GM11168 (cell line): ENCODE measurements around the gene FOXM1.
"Not testable (repeated sequence)": the region's sequence is repeated elsewhere in the genome, so short reads cannot be mapped to it uniquely, and the experiment has no call there.

ENCODE experiments used
- in situ Hi-C: fragments of 300-500 bp; cut with MboI; formaldehyde crosslinking; loops from one replicate; pipeline ENCODE4 v1.12.0; 2022; ENCODE audit warnings: low sequenced_read_pairs; ENCODE audit not compliant: unreplicated experiment

Gene FOXM1

DNA sequence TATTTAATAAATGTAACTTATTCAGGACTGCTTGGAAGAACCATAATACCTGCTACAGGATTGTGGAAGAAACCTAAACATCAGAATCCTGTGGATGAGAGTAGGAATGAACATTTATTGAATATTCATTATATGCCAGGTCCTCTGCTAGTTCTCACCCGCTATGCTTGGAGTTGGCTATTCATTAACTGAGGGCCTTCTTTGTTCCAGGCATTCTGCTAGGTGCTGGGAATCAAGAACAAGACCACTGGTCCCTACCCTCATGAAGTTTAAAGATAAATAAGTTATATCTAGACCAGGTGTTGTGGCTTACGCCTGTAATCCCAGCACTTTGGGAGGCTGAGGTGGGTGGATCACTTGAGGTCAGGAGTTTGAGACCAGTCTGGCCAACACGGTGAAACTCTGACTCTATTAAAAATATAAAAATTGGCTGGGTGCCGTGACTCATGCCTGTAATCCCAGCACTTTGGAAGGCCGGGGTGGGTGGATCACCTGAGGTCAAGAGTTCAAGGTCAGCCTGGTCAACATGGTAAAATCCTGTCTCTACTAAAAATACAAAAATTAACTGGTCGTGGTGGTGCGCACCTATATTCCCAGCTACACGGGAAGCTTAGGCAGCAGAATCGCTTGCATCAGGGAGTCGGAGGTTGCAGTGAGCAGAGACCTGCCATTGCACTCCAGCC, 9.9 kb upstream of the FOXM1 start:
- in situ Hi-C loops: loop anchor here (10.0 kb wide), 1 partner anchor 148 kb away; no protein-coding TSS in a partner anchor

DNA sequence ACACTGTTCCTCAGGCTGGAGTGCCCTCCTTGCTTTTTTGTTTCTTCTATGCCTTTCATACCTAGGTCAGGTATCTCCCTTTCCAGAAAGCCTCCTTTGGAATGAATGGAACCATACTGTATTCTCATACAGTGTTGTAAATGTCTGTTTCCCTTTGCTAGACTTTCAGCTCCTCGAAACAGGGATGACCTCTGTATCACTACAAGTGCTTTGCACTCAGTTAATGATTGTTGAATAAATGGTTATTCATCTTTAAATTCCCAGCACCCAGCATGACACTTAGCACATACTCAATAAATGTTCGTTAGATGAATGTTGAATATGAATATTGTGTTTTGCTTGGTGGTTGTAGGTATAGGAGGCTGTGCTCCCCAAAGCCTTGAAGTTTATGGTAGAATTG, 7.8 kb upstream of the FOXM1 start:
- in situ Hi-C loops: loop anchor here (10.0 kb wide), 1 partner anchor 150 kb away; no protein-coding TSS in a partner anchor

DNA sequence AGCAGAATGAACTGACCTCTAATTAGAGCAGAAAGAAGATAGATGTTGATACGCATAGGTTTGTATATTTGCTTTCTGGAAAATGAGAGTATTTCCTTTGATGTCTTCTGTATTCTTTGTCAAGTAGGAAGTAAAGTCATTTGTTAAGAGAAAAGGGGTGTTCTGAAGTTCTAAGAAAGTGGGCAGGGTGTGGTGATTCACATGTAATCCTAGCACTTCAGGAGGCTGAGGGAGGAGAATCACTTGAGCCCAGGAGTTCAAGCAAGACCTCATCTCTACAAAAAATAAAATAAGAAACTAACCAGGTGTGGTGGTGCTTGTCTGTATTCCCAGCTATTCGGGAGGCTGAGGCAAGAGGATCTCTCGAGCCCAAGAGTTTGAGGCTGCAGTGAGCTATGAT, 2.9 kb upstream of the FOXM1 start:
- in situ Hi-C loops: loop anchor here (10.0 kb wide), 1 partner anchor 155 kb away; no protein-coding TSS in a partner anchor

DNA sequence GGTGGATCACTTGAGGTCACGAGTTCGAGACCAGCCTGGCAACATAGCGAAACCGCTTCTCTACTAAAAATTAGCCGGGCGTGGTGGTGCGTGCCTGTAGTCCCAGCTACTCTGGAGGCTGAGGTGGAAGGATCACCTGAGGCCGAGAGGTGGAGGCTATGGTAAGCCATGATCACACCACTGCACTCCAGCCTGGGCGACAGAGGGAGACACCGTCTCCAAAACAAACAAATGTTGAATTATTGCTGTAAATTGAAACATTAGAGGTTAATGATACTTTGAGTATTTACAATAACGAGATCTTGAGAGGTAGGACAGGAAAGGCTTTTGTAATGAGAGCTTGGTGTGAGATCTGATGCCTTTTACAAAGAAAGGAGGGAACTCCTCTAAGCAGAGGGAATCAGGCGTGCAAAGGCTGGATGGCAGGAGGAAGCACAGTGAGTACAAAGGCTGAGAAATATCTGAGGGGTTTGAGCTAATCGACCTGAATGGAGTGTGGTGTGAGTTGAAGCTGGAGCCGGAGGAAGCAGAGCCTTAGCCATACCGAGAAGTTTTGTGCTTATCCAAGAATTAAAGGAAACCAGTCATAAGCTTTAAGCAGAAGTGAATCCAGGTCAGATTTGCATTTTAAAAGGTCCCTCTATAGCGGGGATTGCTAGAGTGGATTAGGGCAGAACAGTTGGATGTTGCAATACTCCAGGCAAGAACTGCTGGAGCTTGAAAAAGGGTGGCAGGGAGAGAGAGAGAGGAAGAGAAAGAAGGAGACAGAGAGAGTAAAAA, 1.2 kb upstream of the FOXM1 start:
- in situ Hi-C loops: no loop called here

DNA sequence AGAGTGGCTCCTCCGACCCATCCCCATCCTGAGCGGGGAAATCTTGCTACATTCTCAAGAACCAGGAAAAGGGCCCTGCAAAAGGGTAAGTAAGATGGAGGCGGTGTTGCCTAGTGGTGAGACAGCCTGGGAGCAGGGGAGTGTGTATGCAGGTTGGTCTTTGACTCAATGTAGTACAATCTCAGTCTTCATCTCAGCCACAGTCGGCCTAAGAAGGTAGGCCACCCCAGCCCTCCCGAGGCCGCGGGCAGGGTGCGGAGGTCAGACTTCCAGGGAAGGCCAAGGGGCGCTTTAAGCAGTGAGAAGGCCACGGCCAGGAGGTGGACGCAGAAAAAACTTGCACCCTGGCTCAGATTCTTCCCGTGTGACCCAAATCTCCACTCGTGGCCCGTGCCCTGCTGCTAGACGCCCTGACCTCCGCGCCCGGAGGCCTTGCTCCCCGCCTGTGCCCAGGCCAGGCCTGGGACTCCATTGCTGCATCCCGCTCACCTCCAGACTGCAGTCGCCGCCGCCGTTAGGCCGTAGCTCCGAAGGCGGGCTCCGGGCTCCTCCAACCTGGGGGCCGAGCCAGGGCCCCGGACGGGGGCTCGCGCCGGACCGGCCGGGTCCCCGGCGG, 435 bp downstream of the FOXM1 start:
- in situ Hi-C loops: no loop called here

DNA sequence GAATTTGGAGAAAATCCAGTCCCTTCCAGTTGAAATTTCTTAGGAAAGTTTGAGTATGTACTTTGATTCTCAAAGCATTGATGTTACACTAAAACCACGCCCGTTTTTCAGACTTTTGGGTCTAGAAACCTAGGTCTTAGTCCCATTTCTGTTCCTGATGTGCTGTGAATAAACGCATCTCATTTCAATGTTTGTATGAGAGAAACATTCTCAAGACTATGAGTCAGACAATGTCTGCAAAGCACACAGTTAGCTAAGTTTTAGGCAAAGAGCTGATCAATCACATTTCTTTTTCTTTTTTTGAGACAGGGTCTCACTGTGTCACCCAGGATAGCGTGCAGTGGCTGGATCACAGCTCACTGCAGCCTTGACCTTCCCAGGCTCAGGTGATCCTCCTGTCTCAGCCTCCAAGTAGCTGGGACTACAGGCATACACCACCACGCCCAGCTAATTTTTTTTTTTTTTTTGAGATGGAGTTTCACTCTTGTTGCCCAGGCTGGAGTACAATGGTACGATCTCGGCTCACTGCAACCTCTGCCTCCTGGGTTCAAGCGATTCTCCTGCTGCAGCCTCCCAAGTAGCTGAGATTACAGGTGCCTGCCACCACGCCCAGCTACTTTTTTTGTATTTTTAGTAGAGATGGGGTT, 7.9 kb downstream of the FOXM1 start:
- in situ Hi-C loops: not testable (repeated sequence)

DNA sequence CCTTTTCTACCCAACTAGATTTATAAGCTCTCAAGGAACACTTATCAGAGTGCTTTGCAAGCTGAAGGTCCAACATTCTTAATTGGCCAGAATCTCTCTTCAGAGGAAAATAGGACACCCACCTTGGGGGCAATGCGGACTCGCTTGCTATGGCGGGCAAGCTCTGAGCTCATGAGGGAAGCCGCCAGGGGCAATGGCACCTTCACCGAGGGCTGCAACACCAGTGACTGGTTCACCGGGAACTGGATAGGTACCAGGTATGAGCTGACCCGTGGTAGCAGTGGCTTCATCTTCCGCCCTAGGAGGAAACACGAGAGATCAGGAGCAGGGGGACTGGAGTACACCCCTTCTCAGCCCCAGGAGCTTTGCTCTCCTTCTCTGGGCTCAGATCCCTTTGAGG, 12.8 kb downstream of the FOXM1 start:
- in situ Hi-C loops: no loop called here

DNA sequence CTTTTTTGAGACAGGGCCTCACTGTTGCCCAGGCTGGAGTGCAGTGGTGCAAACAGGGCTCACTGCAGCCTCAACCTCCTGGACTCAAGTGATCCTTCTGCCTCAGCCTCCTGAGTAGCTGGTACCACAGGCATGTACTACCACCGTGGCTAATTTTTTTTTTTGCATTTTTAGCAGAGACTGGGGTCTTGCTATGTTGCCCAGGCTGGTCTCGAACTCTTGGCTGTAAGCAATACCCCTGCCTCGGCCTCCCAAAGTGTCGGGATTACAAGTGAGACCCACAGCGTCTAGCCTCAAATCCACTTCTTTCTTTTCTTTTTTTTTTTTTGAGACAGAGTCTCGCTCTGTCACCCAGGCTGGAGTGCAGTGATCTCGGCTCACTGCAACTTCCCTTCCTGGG, 13.6 kb downstream of the FOXM1 start:
- in situ Hi-C loops: not testable (repeated sequence)

DNA sequence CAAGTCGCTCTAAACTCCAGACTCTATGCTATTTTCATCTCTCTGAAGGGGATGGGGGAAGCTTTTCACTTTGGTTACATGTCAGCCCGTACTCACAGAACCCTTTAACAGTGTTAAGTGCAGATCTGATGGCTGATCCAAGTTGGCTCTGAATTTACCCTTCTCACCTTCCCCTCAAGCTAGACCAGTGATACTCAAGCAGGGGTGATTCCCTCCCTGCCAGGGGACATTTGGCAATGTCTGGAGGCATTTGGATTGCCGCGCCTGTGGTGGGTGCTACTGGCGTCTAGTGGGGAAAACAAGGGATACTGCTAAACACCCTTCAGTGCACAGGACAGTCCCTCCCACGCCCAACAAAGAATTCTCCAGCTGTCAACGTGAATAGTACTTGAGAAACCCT, 14.1 kb downstream of the FOXM1 start:
- in situ Hi-C loops: no loop called here

DNA sequence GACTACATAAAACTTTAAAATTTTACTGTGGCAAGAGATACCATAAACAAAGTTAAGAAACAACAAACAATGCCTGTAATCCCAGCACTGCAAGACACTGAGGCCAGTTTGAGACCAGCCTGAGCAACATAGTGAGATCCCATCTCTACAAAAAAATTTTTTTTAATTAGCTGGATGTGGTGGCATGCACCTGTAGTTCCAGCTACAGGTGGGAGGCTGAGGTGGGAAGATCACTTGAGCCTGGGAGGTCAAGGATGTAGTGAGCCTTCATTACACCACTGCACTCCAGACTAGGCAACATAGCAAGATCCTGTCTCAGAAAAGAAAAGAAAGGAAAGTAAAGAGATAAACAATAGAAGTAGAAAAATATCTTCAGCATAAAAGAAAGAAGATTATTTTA, 16.8 kb downstream of the FOXM1 start:
- in situ Hi-C loops: no loop called here

DNA sequence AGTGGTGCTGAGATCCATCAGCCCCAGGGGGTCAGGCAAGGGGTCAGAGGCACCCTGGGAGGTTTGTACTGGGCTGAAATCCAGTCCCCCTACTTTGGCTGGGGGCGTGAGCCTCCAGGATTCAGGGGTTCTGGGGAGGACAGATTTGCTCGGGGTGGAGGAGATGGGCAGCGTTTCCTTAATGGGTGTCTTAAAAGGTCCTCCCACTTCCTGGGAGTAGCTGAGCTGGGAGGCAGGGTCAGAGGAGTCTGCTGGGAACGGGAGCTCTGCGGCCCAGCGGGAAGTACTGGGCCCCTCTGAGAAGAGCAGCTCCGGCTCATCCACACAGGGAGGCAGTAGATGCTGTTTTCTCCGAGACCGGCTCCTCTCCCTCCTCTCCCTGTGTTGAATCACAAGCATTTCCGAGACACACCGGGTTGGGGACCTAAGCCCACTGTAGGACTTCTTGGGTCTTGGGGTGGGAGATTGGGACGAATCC, 18.0 kb downstream of the FOXM1 start:
- in situ Hi-C loops: no loop called here

DNA sequence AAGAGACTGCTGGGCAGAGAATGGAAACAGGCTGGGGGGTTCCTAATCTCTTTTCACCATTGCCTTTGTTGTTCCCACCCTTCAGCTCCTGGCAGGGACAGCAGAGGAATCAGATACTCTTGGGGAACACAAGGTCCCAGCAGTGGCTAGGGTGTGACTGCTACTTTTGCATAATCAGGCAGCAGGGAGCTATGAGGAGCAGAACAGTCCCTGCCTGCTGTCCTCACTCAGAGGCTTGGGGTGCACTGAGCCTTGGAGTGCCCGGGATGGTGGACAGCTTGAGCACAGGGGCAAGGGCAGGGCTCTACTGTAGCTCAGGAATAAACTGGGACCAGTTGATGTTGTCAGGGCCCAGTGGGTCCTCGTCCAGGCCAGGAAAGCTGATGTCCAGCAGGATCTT, 18.6 kb downstream of the FOXM1 start:
- in situ Hi-C loops: no loop called here

DNA sequence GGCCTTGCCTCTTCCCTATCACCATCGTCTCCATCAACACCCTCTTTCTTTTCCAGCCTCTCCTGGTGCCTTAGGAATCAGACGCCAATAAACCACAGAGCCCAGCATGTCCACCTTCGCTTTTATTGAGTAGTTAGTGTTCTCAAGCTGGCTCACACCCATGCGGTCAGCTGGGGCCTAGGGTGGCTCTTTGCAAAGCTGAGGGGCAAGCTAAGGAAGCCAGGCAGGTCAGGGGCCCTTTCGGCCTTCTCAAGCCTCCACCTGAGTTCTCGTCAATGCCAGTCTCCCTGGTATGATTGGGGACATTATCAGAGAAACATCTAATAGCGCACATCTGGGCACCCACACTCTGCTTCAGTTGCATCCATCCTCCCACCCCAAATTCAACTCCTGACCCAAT, 19.4 kb downstream of the FOXM1 start:
- in situ Hi-C loops: no loop called here

DNA sequence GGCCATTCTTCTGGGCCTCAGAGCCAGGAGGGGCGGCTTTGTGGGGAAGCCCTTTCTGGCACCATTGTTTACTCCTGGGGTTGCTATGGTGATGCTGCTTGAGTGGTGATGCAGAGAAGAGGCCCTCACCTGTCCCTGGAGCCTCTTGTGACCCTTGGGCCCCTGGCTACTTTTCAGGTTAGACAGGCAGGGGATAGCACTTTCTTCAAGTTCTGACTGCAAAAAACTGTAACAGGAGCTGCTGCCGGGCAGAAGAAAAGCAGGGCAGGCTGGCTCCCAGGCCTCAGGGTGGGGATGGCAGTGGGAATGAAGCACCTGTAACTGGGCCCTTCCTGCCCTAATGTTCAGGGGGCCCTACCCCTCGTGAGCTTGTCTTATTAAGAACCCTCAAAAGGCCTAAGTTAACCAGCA, 19.9 kb downstream of the FOXM1 start, which contains the start of gene TEX52:
Gene TEX52 (minus strand): TSS at position 19 of the 411 bp plus-strand sequence. CDS start 13 bp downstream, at position 6.
- in situ Hi-C loops: no loop called here

DNA sequence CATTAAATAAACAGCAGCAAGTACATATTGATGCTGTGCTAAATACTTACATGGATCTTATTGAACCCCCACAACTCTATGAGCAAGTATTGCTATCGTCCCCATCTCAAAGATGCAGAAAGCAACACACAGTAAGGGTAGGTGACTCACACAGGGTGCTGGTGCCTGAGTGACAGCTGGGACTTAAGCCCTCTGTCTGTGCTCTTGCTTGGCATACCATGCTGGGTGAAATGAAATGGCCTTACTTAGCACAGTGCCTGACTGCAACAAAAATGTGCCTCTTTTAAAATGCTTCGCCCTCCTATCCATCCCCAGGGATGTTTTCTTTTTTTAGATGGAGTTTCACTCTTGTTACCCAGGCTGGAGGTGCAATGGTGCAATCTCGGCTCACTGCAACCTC, 20.9 kb downstream of the FOXM1 start:
- in situ Hi-C loops: no loop called here

DNA sequence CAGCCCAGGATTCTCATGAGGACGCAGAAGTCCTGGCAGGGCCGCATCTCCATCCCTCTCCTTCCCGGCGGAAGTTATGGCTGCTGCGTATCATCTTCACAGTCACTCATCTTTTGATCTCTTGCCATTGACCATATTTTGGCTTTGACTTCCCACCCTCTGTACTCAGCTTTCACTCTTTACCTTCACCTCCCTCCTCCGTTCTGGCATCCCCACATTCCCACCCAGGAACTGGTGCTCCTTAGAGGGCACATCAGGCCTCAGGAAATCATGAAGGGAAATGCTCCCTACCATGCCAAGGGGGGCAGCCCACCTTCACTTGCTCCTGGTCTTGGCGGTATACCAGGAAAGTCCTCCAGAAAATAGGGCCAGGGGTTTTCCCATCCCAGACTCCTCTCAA, 21.4 kb downstream of the FOXM1 start:
- in situ Hi-C loops: no loop called here

DNA sequence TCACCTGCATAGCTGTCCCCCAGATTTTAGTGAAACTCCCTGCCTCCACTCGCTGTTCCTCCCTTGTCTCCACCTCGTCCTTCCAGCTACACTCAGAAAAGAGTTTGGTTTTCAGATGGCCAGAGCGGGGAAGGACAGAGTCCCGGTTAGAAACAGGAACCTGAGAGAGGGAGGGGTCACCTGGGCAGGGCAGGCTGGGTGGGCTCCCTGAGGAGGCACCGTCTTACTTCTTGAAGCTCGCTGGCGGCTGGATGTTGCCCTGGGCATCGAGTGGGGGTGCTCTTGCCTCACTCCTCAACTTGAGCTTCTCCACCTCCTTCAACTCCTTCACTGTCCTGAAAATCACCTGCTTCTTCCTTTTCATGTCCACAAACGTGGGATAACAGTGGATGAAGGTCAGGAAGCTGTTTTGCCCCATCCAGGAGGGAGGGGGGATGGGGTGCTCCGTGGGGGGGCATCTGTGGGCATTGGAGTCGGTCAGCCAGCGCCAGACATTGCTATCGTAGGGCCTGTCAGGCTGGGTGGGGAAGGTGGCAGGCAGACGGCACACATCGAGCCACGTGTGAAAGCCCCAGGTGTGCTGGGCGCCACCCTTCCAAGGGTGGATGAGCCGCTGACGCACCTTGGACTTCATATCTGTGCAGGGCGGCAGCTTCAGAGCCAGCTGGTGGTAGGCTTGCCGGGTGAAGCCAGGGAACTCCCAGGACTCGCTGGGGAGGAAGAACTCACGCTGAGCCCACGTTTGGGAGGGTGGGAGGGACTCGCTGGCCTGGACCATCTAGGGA, 22.1 kb downstream of the FOXM1 start:
- in situ Hi-C loops: no loop called here

DNA sequence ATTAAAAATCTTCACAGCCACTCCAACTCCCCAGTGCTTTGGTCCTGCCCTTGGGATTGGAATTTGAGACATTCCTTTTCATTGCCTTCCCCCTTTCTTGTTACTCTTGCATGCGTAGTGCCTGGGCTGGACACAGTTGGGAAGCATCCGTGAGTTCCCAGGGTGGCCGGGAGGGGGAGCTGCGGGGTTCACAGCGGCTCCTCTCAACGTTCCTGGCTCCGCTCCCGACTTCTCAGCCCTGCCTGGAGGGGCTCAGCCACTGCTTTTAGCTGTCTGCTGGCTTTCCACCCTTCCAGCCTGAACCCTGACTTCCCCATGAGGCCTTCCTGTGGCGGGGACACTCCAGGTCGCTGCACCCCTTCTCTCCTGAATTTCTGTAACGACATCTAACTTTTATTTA, 23.3 kb downstream of the FOXM1 start:
- in situ Hi-C loops: no loop called here

DNA sequence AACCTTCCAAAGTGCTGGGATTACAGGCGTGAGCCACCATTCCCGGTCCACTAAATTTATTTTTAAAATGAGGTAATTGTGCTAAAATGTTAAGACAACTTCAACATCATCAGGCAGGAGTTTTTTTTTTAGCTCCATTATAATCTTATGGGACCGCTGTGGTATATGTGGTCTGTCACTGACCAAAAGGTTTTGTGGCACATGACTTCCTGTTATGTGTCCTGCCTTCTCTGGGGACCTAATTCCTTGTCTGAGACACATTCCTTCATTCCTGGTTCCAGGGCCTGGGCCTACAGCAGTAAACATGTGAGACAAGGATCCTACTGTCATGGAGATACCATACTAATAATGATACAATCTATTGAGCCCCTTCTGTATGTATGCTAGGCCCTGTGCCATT, 25.0 kb downstream of the FOXM1 start:
- in situ Hi-C loops: no loop called here

DNA sequence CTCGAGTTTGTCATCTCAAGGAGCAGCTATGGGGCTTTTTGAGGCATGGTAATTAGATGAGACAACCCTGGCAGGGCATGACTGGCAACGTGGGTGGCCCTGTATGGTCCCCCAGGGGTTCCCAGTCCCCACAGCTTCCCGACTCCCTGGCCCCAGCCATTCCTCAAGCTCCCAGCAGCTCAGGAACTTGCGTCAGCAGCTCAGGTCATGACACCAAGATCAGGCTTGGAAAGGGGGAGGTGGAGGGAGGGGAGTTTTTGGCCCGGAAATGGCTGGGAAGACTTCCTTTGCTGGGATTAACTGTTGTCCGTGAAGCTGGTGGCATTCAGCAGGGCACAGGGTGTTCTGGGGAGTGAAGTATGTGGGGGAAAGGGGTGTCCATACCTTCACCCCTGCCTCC, 31.7 kb downstream of the FOXM1 start:
- in situ Hi-C loops: no loop called here
